HepG2 (cell line): Measurements from ENCODE around the gene LIME1. TPM values are rescaled to one million over a fixed set of nuclear protein-coding genes. Genes with fewer than 3 reads are reported as not detected.

Experiments
- CERS6 ChIP-seq: sonication (generic); formaldehyde crosslinking; IDR thresholded peaks from 2 replicates; pipeline ENCODE4 v1.5.0; 2020; ENCODE audit warnings: missing genetic modification reagents
- CTCF ChIP-seq: sonication (generic); formaldehyde crosslinking; IDR thresholded peaks from 2 replicates; pipeline ENCODE4 v1.5.0; 2020; ENCODE audit warnings: mild to moderate bottlenecking, missing genetic modification reagents, moderate library complexity
- DDIT3 ChIP-seq: sonication (generic); formaldehyde crosslinking; IDR thresholded peaks from 2 replicates; pipeline ENCODE4 v1.4.0; 2020; ENCODE audit warnings: mild to moderate bottlenecking, missing genetic modification reagents
- ETV5 ChIP-seq: IDR thresholded peaks from 2 replicates; pipeline ENCODE4 v1.6.1; 2018; ENCODE audit warnings: missing biosample characterization, missing genetic modification reagents, inconsistent platforms, borderline replicate concordance
- PAF1 ChIP-seq: IDR thresholded peaks from 2 replicates; pipeline ENCODE4 v1.6.1; 2016; ENCODE audit warnings: missing genetic modification reagents, missing compliant biosample characterization
- SOX13 ChIP-seq, 3 experiments: fragments of 450-650 bp in 1 of 3; sonication (generic) in 1 of 3; formaldehyde crosslinking in 1 of 3; IDR thresholded peaks in 2 of 3; conservative IDR thresholded peaks in 1 of 3; 2 replicates each; pipeline versions ENCODE4 v1.5.0 to v1.6.1; 2016 to 2020; ENCODE audit warnings: antibody characterized with exemption in 1 of 3, mild to moderate bottlenecking in 1 of 3, missing compliant biosample characterization in 1 of 3, missing genetic modification reagents in 1 of 3, moderate library complexity in 1 of 3
- STAT5B ChIP-seq: sonication (generic); formaldehyde crosslinking; IDR thresholded peaks from 2 replicates; pipeline ENCODE4 v1.4.0; 2020; ENCODE audit warnings: missing genetic modification reagents
- TARDBP ChIP-seq: sonication (generic); formaldehyde crosslinking; IDR thresholded peaks from 2 replicates; pipeline ENCODE4 v1.8.0; 2022; ENCODE audit warnings: mild to moderate bottlenecking, missing genetic modification reagents
- YY1 ChIP-seq: IDR thresholded peaks from 2 replicates; pipeline ENCODE4 v1.6.1; 2011; ENCODE audit warnings: low read length, low read depth, moderate library complexity, mild to moderate bottlenecking; ENCODE audit not compliant: insufficient read depth, insufficient replicate concordance
- ZBTB39 ChIP-seq: sonication (generic); formaldehyde crosslinking; IDR thresholded peaks from 2 replicates; pipeline ENCODE4 v1.5.0; 2020; ENCODE audit warnings: missing genetic modification reagents
- ZBTB44 ChIP-seq: sonication (generic); formaldehyde crosslinking; IDR thresholded peaks from 2 replicates; pipeline ENCODE4 v1.4.0; 2020; ENCODE audit warnings: missing genetic modification reagents
- ZFP62 ChIP-seq: sonication (generic); formaldehyde crosslinking; IDR thresholded peaks from 2 replicates; pipeline ENCODE4 v1.4.0; 2020; ENCODE audit warnings: missing genetic modification reagents
- ZKSCAN5 ChIP-seq: sonication (generic); formaldehyde crosslinking; IDR thresholded peaks from 2 replicates; pipeline ENCODE4 v1.5.1; 2020; ENCODE audit warnings: mild to moderate bottlenecking, missing genetic modification reagents
- ZMYM2 ChIP-seq: sonication (generic); formaldehyde crosslinking; IDR thresholded peaks from 2 replicates; pipeline ENCODE4 v1.8.0; 2022; ENCODE audit warnings: mild to moderate bottlenecking, missing genetic modification reagents
- ZNF343 ChIP-seq: sonication (generic); formaldehyde crosslinking; IDR thresholded peaks from 2 replicates; pipeline ENCODE4 v1.4.0; 2020; ENCODE audit warnings: mild to moderate bottlenecking, missing genetic modification reagents
- ZNF354B ChIP-seq: sonication (generic); formaldehyde crosslinking; IDR thresholded peaks from 2 replicates; pipeline ENCODE4 v1.8.0; 2022; ENCODE audit warnings: mild to moderate bottlenecking, missing genetic modification reagents
- ZNF687 ChIP-seq: sonication (generic); formaldehyde crosslinking; IDR thresholded peaks from 2 replicates; pipeline ENCODE4 v1.5.1; 2020; ENCODE audit warnings: mild to moderate bottlenecking, missing genetic modification reagents, moderate library complexity
- ZSCAN21 ChIP-seq: sonication (generic); formaldehyde crosslinking; IDR thresholded peaks from 2 replicates; pipeline ENCODE4 v1.8.0; 2022; ENCODE audit warnings: mild to moderate bottlenecking, missing genetic modification reagents, moderate library complexity, borderline replicate concordance
- polyA plus RNA-seq, 8 experiments: library from polyadenylated mRNA; depleted of rRNA in 3 of 8; stranded (reverse) in 7 of 8; unstranded in 1 of 8; fragments of >200 nt; fragmentation: Illumina TruSeq in 4 of 8; extraction: Trizol in 4 of 8; gene quantifications; 2 replicates each; pipeline versions ENCODE4 v1.2.1 to v1.2.3, GENCODE V29; 2011 to 2016; ENCODE audit warnings: low read depth in 4 of 8, missing spikeins in 1 of 8, mixed read lengths in 1 of 8; ENCODE audit not compliant: insufficient read depth in 1 of 8
- total RNA-seq, 5 experiments: library from RNA; depleted of rRNA; stranded (reverse); fragments of >200 nt; fragmentation: Illumina TruSeq; extraction: Trizol; gene quantifications; 2 replicates each; pipeline ENCODE4 v1.2.3, GENCODE V29; 2016; ENCODE audit warnings: low read depth in 1 of 5

LIME1 gene
- total and polyA plus RNA-seq, 2 of the 13 experiments (the other 11 are each of a cell fraction or from before 2014, with no cell fraction given), result 13.0 to 61.5 TPM

- TF ChIP-seq ZKSCAN5 (CRISPR knock-in tag) (0 out of 2 replicates have a peak, but pooled peaks have one; percentile 32), CTCF (CRISPR knock-in tag) (peak; percentile 42; the same call in 1 of the 2 replicates), YY1 (peak; percentile 52), ZNF354B (CRISPR knock-in tag) (0 out of 2 replicates have a peak, but pooled peaks have one; percentile 35), ZNF343 (CRISPR knock-in tag) (0 out of 2 replicates have a peak, but pooled peaks have one; percentile 2), ZFP62 (no peak), CERS6 (CRISPR knock-in tag) (no peak), TARDBP (CRISPR knock-in tag) (no peak), ZBTB44 (CRISPR knock-in tag) (no peak), ZSCAN21 (CRISPR knock-in tag) (peak; percentile 10; the same call in 1 of the 2 replicates), SOX13 (IDR thresholded peaks at IDR 0.05) (no peak), SOX13 (CRISPR knock-in tag; conservative IDR thresholded peaks at IDR 0.05 in 1 of 2, IDR thresholded peaks at IDR 0.05 in 1 of 2) (0 out of 4 replicates have a peak, but pooled peaks of 1 of the 2 experiments have one; percentile 67), PAF1 (CRISPR knock-in tag) (no peak), DDIT3 (CRISPR knock-in tag) (no peak), ZBTB39 (0 out of 2 replicates have a peak, but pooled peaks have one; percentile 24), ETV5 (no peak), ZMYM2 (CRISPR knock-in tag) (no peak; the same call in 1 of the 2 replicates), ZNF687 (CRISPR knock-in tag) (peak; percentile 61; the same call in 1 of the 2 replicates), STAT5B (0 out of 2 replicates have a peak, but pooled peaks have one; percentile 3)
Observed at GRCh38 chr20:63741354-63741675, 4.9 kb downstream of the LIME1 start (continued).
